K562 (cell line): ENCODE data around the gene LRTM1. TPM values are rescaled to one million over a fixed set of nuclear protein-coding genes. Genes with fewer than 3 reads are reported as not detected.

Experiments used
- ATAC-seq: fragments of 200-7000 bp; cut with Tn5 transposase; 3 replicates; pipeline ENCODE4 v1.9.1; 2020; ENCODE audit warnings: moderate library complexity
- BruUV-seq: library from RNA; stranded (reverse); fragments of 400-500 nt; replicated peaks from 2 replicates; lab custom pipeline; 2021; lab: Mats Ljungman, UMichigan
- CTCF ChIA-PET: fragments of 300-600 bp; formaldehyde crosslinking; extraction: SDS; loops from one replicate; lab custom pipeline; 2021; ENCODE audit warnings: low intra/inter-chr PET ratio; lab: Yijun Ruan, JAX
- POLR2A ChIA-PET: fragments of 300-600, 350-650 bp; sonication (Branson Sonifier 250); formaldehyde crosslinking; extraction: SDS; loops from one replicate; lab custom pipeline; 2021; ENCODE audit warnings: antibody characterized with exemption, inconsistent platforms; lab: Yijun Ruan, JAX
- DNase-seq, 4 experiments: peaks; one replicate each; pipeline versions ENCODE4 v3.0.0 to v3.0.0-alpha.2; 2011 to 2018; ENCODE audit warnings: low spot score in 3 of 4, mixed read lengths in 3 of 4; ENCODE audit errors: extremely low read depth in 1 of 4
- FAIRE-seq: peaks from 2 replicates; lab custom pipeline; 2011; peaks lifted over from hg19 to GRCh38; lab: Jason Lieb, UNC
- H2AFZ ChIP-seq: 2 replicates; pipeline ENCODE4 v1.6.0; 2011; ENCODE audit warnings: low read depth, low read length, control low read depth, inconsistent platforms
- H3K27ac ChIP-seq: fragments of 200-600 bp; 3 replicates; pipeline ENCODE4 v1.8.0; 2011; ENCODE audit warnings: low read depth, mild to moderate bottlenecking, control low read depth, inconsistent platforms, low read length, moderate library complexity, mixed read lengths; ENCODE audit errors: extremely low read depth
- H3K27me3 ChIP-seq, 2 experiments: fragments of 300-600 bp in 1 of 2; 2 replicates in 1 of 2; 3 replicates in 1 of 2; pipeline versions ENCODE4 v1.6.0 to v1.8.0; 2011; ENCODE audit warnings: inconsistent platforms in 2 of 2, low read length in 2 of 2, mild to moderate bottlenecking in 1 of 2, mixed read lengths in 1 of 2, moderate library complexity in 1 of 2; ENCODE audit not compliant: control insufficient read depth in 2 of 2, insufficient read depth in 2 of 2
- H3K36me3 ChIP-seq: fragments of 300-600 bp; 3 replicates; pipeline ENCODE4 v1.8.0; 2011; ENCODE audit warnings: mild to moderate bottlenecking, low read length, inconsistent platforms; ENCODE audit not compliant: control insufficient read depth, insufficient read depth
- H3K4me1 ChIP-seq, 2 experiments: fragments of 200-600 bp in 1 of 2; replicated peaks in 1 of 2; 2 replicates in 1 of 2; 3 replicates in 1 of 2; pipeline versions ENCODE4 v1.5.1 to v1.8.0; 2011; ENCODE audit warnings: inconsistent platforms in 2 of 2, low read length in 2 of 2, mild to moderate bottlenecking in 1 of 2, mixed read lengths in 1 of 2, moderate library complexity in 1 of 2; ENCODE audit not compliant: control insufficient read depth in 2 of 2, insufficient read depth in 2 of 2
- H3K4me2 ChIP-seq: 2 replicates; pipeline ENCODE4 v1.6.1; 2011; ENCODE audit warnings: low read length, control low read depth, inconsistent platforms, mixed read lengths; ENCODE audit not compliant: insufficient read depth
- H3K4me3 ChIP-seq: fragments of 200-600 bp; sonication (generic), shearing (Covaris generic); 2 replicates; pipeline ENCODE4 v1.5.1; 2016; ENCODE audit warnings: control low read depth, inconsistent platforms
- H3K79me2 ChIP-seq: fragments of 200-600 bp; 3 replicates; pipeline ENCODE4 v1.8.0; 2011; ENCODE audit warnings: low read length, inconsistent platforms; ENCODE audit not compliant: control insufficient read depth, insufficient read depth
- H3K9ac ChIP-seq, 2 experiments: 2 replicates each; pipeline versions ENCODE4 v1.6.0 to v1.6.1; 2011; ENCODE audit warnings: low read depth in 2 of 2, low read length in 2 of 2, control low read depth in 1 of 2, inconsistent platforms in 1 of 2, mild to moderate bottlenecking in 1 of 2, mixed read lengths in 1 of 2; ENCODE audit not compliant: insufficient read depth in 1 of 2
- H3K9me1 ChIP-seq: one replicate; pipeline ENCODE4 v1.6.0; 2011; ENCODE audit warnings: inconsistent platforms, mild to moderate bottlenecking, low read length, moderate library complexity; ENCODE audit not compliant: control insufficient read depth, insufficient read depth
- H3K9me3 ChIP-seq: replicated peaks from 2 replicates; pipeline ENCODE4 v1.5.1; 2011; ENCODE audit warnings: low read depth, low read length, inconsistent platforms; ENCODE audit not compliant: control insufficient read depth, insufficient read depth
- H4K20me1 ChIP-seq: replicated peaks from 2 replicates; pipeline ENCODE4 v1.6.1; 2011; ENCODE audit warnings: low read length, inconsistent platforms, mixed read lengths; ENCODE audit not compliant: control insufficient read depth, insufficient read depth
- ESRRA ChIP-seq: fragments of 450-650 bp; IDR thresholded peaks from 2 replicates; pipeline ENCODE4 v1.6.1; 2014; ENCODE audit warnings: low read depth, mild to moderate bottlenecking, moderate library complexity, borderline replicate concordance
- MED1 ChIP-seq: sonication (generic); formaldehyde crosslinking; IDR thresholded peaks from 2 replicates; pipeline ENCODE4 v1.8.1; 2023; ENCODE audit warnings: missing genetic modification reagents, borderline replicate concordance
- MITF ChIP-seq: IDR thresholded peaks from 2 replicates; pipeline ENCODE4 v1.6.1; 2014; ENCODE audit warnings: antibody characterized with exemption
- PRPF4 ChIP-seq: fragments of 200-400 bp; formaldehyde crosslinking; IDR thresholded peaks from one replicate; pipeline ENCODE4 v1.6.1; 2017; ENCODE audit warnings: low read length, low read depth, mild to moderate bottlenecking; ENCODE audit not compliant: insufficient read depth, poor library complexity, severe bottlenecking
- SAP30 ChIP-seq: fragments of 200-600 bp; sonication (generic); IDR thresholded peaks from 2 replicates; pipeline ENCODE4 v1.6.1; 2012; ENCODE audit warnings: borderline replicate concordance, low read depth, mild to moderate bottlenecking, moderate library complexity, low read length, control low read depth, inconsistent platforms; ENCODE audit not compliant: insufficient read depth, poor library complexity, severe bottlenecking
- TAL1 ChIP-seq: fragments of 450-650 bp; IDR thresholded peaks from 2 replicates; pipeline ENCODE4 v1.6.1; 2016; ENCODE audit warnings: mild to moderate bottlenecking
- WGBS: fragments of 100-300 bp; shearing (Covaris generic); methylation state at CpG from one replicate; pipeline ENCODE4 v1.1.6; 2016; ENCODE audit warnings: low coverage, mixed read lengths; ENCODE audit not compliant: insufficient coverage; ENCODE audit errors: missing lambda C conversion rate; 5-methylcytosine and 5-hydroxymethylcytosine counted together
- in situ Hi-C: fragments of 300-500 bp; cut with MboI; formaldehyde crosslinking; loops from 4 replicates; pipeline ENCODE4 v1.15.0; 2018; ENCODE audit warnings: inconsistent platforms, mixed read lengths
- intact Hi-C: fragments of 100-400 bp; cut with micrococcal nuclease; formaldehyde crosslinking; loops from 2 replicates; pipeline ENCODE4 v1.14.2; 2022
- polyA plus RNA-seq, 8 experiments: library from polyadenylated mRNA; depleted of rRNA in 4 of 8; stranded (reverse) in 5 of 8; unstranded in 3 of 8; fragments of >200 nt; fragmentation: Nextera tagmentation in 2 of 8; fragmentation: Illumina TruSeq in 1 of 8; extraction: Ambion mirVana in 2 of 8; extraction: Trizol in 1 of 8; gene quantifications; 2 replicates each; pipeline versions ENCODE4 v1.2.1 to v1.2.3, GENCODE V29; 2011 to 2014; ENCODE audit warnings: inconsistent platforms in 1 of 8, missing spikeins in 1 of 8
- total RNA-seq, 7 experiments: library from RNA; depleted of rRNA in 6 of 7; stranded (reverse); fragments of >200 nt in 6 of 7; fragmentation: Illumina TruSeq in 2 of 7; extraction: Trizol in 2 of 7; gene quantifications; 2 replicates each; pipeline versions ENCODE4 v1.2.1 to v1.2.3, GENCODE V29; 2011 to 2021; ENCODE audit warnings: low replicate concordance in 1 of 7

Gene LRTM1
- total and polyA plus RNA-seq, 9 of the 15 experiments (the other 6 are each of a cell fraction or from before 2014, with no cell fraction given), result not detected

GRCh38 chr3:54954521-54954920, 26.7 kb upstream of the LRTM1 start (continued):
- no peak for TF ChIP-seq PRPF4

- TF ChIP-seq ESRRA (0 out of 2 replicates have a peak, but pooled peaks have one; percentile 20), SAP30 (no peak), MED1 (CRISPR knock-in tag) (no peak), MITF (no peak), TAL1 (no peak)
- in situ Hi-C loops, result no loop called here
These were observed 26.2 kb upstream of the LRTM1 start for GRCh38 chr3:54954022-54954421.

More at GRCh38 chr3:54954022-54954421, 26.2 kb upstream of the LRTM1 start:
- H3K27me3 ChIP-seq, result no peaks in the 10 kb centered on the region
- H3K79me2 ChIP-seq, result no peaks in the 10 kb centered on the region
- H3K4me2 ChIP-seq, result no peak overlapping the region
- ChIA-PET POLR2A (interaction anchor here (1.2 kb wide), 1 partner anchor 11 kb away, joined by 3 read pairs; no protein-coding TSS in a partner anchor), CTCF (no interaction called here)
- intact Hi-C loops, result loop anchor here (5.0 kb wide), 1 partner anchor 228 kb away; no protein-coding TSS in a partner anchor
- H2AFZ ChIP-seq, result no peak overlapping the region
- H3K27ac ChIP-seq, result no peak overlapping the region
- H3K4me3 ChIP-seq, result no peak overlapping the region
- FAIRE-seq, result no peak
- H3K36me3 ChIP-seq, result no peaks in the 10 kb centered on the region
- H4K20me1 ChIP-seq, result no peaks in the 10 kb centered on the region
- H3K9me3 ChIP-seq, result no peaks in the 10 kb centered on the region
- BruUV-seq, result no TSS peak
- ATAC-seq, result no peak
- WGBS, result 0% methylated on average over 2 of the region's 5 CpGs
- H3K4me1 ChIP-seq, result no peaks in the 10 kb centered on the region; a peak in 1 of 5 replicates
- DNase-seq, result no peak
- H3K9me1 ChIP-seq, result no peaks in the 10 kb centered on the region
- H3K9ac ChIP-seq, result no peak overlapping the region
